Measurements from ENCODE around the gene SLC10A2. TPM values are rescaled to one million over a fixed set of nuclear protein-coding genes. Genes with fewer than 3 reads are reported as not detected.

Gene SLC10A2
- total and polyA plus RNA-seq, 2 of the 4 experiments (the other 2 are of a cell fraction), result not detected

DNA sequence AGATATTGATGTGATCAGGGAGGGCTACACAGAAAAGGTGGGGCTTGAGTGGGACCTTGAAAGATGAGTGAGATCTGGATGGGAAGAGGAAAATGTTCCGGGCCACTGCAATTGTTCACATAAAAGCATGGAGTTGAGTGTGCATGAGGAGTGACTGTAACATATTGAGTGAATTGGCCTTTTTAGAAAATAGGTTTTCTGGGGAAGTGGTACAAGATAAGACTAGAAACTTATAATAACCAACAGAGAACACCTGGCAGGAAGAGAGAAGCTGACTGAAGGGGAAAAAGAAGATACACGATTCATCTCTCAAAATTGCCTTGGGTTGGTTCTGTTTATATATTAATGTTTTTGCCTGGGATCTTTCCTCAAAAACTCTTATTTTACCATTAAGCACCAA lies 32.2 kb downstream of the SLC10A2 start:
- no peak for ATAC-seq (ENCODE audit: low read depth)
- Histone ChIP-seq H4K20me1 (ENCODE audit: insufficient read depth, low read length) (no peaks in the 10 kb centered on the region), H3K4me2 (ENCODE audit: low read depth, low read length) (no peak overlapping the region), H2BK5ac (ENCODE audit: low read depth, low read length, poor library complexity, severe bottlenecking) (no peak overlapping the region), H4K8ac (ENCODE audit: low read depth in 2 of 2, low read length in 2 of 2) (no peak overlapping the region), H3K4me3 (ENCODE audit: insufficient read depth, low read depth, low read length) (no peak overlapping the region), H2AK9ac (replicated peaks; ENCODE audit: low read depth, low read length, poor library complexity) (no peak overlapping the region), H3K36me3 (ENCODE audit: control insufficient read depth, insufficient read depth, low read length) (no peaks in the 10 kb centered on the region), H2BK20ac (ENCODE audit: low read depth, low read length) (no peak overlapping the region), H4K91ac (ENCODE audit: insufficient read depth, low read depth, low read length) (no peak overlapping the region), H3K9ac (ENCODE audit: low read depth, low read length) (no peak overlapping the region), H3K4ac (ENCODE audit: low read depth, low read length) (no peak overlapping the region), H2AK5ac (ENCODE audit: low read depth, low read length) (no peak overlapping the region), H2BK15ac (ENCODE audit: low read depth, low read length) (no peak overlapping the region), H3K56ac (ENCODE audit: extremely low read depth, insufficient read depth, low read length) (no peak overlapping the region), H2BK120ac (ENCODE audit: low read depth, low read length) (no peak overlapping the region), H3K27ac (ENCODE audit: insufficient read depth, low read length) (no peak overlapping the region), H3K9me1 (ENCODE audit: insufficient read depth, low read length) (no peaks in the 10 kb centered on the region), H3K9me3 (ENCODE audit: control insufficient read depth, insufficient read depth, low read length) (peaks cover 7% of the 10 kb centered on the region), H3K79me1 (ENCODE audit: low read depth in 1 of 2, low read length in 2 of 2) (no peaks in the 10 kb centered on the region), H4K5ac (ENCODE audit: low read depth, low read length) (no peak overlapping the region), H3K14ac (replicated peaks; ENCODE audit: low read depth, low read length) (no peak overlapping the region), H3K4me1 (ENCODE audit: control insufficient read depth, insufficient read depth, low read length) (no peaks in the 10 kb centered on the region), H3K27me3 (ENCODE audit: control insufficient read depth, insufficient read depth, low read length) (no peaks in the 10 kb centered on the region), H3K23ac (ENCODE audit: low read depth, low read length) (no peak overlapping the region), H3K18ac (ENCODE audit: low read depth, low read length) (no peak overlapping the region), H2AFZ (replicated peaks; ENCODE audit: low read length, poor library complexity) (no peak overlapping the region)
- POLR2A ChIA-PET (ENCODE audit: unreplicated experiment), result no interaction called here
- WGBS, 2 experiments (ENCODE audit: extremely low coverage in 2 of 2, insufficient read length in 1 of 2), result no CpG with 5 or more reads among the region's 2 CpGs
- dilution Hi-C loops (cut with HindIII; ENCODE audit: low sequenced_read_pairs, unreplicated experiment) (no loop called here), intact Hi-C loops (cut with micrococcal nuclease) (no loop called here), in situ Hi-C loops (cut with MboI; ENCODE audit: low sequenced_read_pairs) (no loop called here)
- TF ChIP-seq FOS (IDR thresholded peaks at IDR 0.05; ENCODE audit: low read depth, low read length) (no peak), RAD21 (IDR thresholded peaks at IDR 0.05; ENCODE audit: low read length) (no peak), RCOR1 (IDR thresholded peaks at IDR 0.05; ENCODE audit: insufficient replicate concordance, low read length) (no peak), BHLHE40 (IDR thresholded peaks at IDR 0.05; ENCODE audit: low read depth, low read length) (no peak), MAFK (IDR thresholded peaks at IDR 0.05; ENCODE audit: low read depth, low read length) (no peak), CEBPB (IDR thresholded peaks at IDR 0.05; ENCODE audit: low read depth, low read length) (no peak), MAZ (IDR thresholded peaks at IDR 0.05; ENCODE audit: borderline replicate concordance, low read depth, low read length) (no peak), CHD1 (IDR thresholded peaks at IDR 0.05; ENCODE audit: low read depth, low read length) (no peak), ELK1 (IDR thresholded peaks at IDR 0.05; ENCODE audit: borderline replicate concordance, low read depth, low read length) (no peak), RFX5 (IDR thresholded peaks at IDR 0.05; ENCODE audit: low read depth, low read length) (no peak), USF2 (IDR thresholded peaks at IDR 0.05; ENCODE audit: low read depth, low read length) (no peak), SMC3 (IDR thresholded peaks at IDR 0.05; ENCODE audit: low read depth, low read length) (no peak), CTCF (conservative IDR thresholded peaks at IDR 0.05; ENCODE audit: low read depth, low read length) (no peak), NFE2L2 (IDR thresholded peaks at IDR 0.05; ENCODE audit: low read depth, low read length) (no peak), MXI1 (IDR thresholded peaks at IDR 0.05; ENCODE audit: borderline replicate concordance, low read depth, low read length) (no peak)
- DNase-seq, result no peak
- no TSS peak for BruUV-seq (replicated peaks)
- CTCF ChIA-PET, result no interaction called here

All from IMR-90 (cell line).